IMR-90 (cell line): Measurements from ENCODE around the gene KCNK5. TPM values are rescaled to one million over a fixed set of nuclear protein-coding genes. Genes with fewer than 3 reads are reported as not detected.

Experiments
- ATAC-seq: fragments of 200-7000 bp; cut with Tn5 transposase; 2 replicates; pipeline ENCODE4 v1.9.1; 2020; ENCODE audit warnings: low read depth, mild to moderate bottlenecking, moderate library complexity
- BruUV-seq: library from RNA; stranded (reverse); fragments of 400-500 nt; replicated peaks from 2 replicates; lab custom pipeline; 2021; lab: Mats Ljungman, UMichigan
- CTCF ChIA-PET: fragments of 300-600 bp; formaldehyde crosslinking; extraction: SDS; loops from one replicate; lab custom pipeline; 2021; ENCODE audit warnings: antibody characterized with exemption; lab: Yijun Ruan, JAX
- POLR2A ChIA-PET: fragments of 300-600 bp; sonication (Branson Sonifier 250); formaldehyde crosslinking; loops from one replicate; lab custom pipeline; 2022; ENCODE audit warnings: antibody characterized with exemption; ENCODE audit not compliant: unreplicated experiment; lab: Charles Lee
- DNase-seq: peaks from one replicate; pipeline ENCODE4 v3.0.0; 2013
- H2AFZ ChIP-seq: replicated peaks from 2 replicates; pipeline ENCODE3; 2013; ENCODE audit warnings: low read length, mild to moderate bottlenecking; ENCODE audit not compliant: poor library complexity
- H2AK5ac ChIP-seq: 2 replicates; pipeline ENCODE4 v1.6.1; 2013; ENCODE audit warnings: low read depth, low read length, inconsistent platforms
- H2AK9ac ChIP-seq: replicated peaks from 2 replicates; pipeline ENCODE3; 2013; ENCODE audit warnings: mild to moderate bottlenecking, low read depth, low read length, moderate library complexity; ENCODE audit not compliant: poor library complexity
- H2BK120ac ChIP-seq: 2 replicates; pipeline ENCODE4 v1.6.1; 2013; ENCODE audit warnings: low read depth, low read length, inconsistent platforms
- H2BK15ac ChIP-seq: 3 replicates; pipeline ENCODE4 v1.6.1; 2013; ENCODE audit warnings: low read depth, low read length, inconsistent platforms
- H2BK20ac ChIP-seq: 2 replicates; pipeline ENCODE4 v1.6.1; 2013; ENCODE audit warnings: low read depth, mild to moderate bottlenecking, inconsistent platforms, low read length, moderate library complexity
- H2BK5ac ChIP-seq: 2 replicates; pipeline ENCODE4 v1.6.1; 2013; ENCODE audit warnings: mild to moderate bottlenecking, low read depth, low read length, inconsistent platforms; ENCODE audit not compliant: poor library complexity, severe bottlenecking
- H3K14ac ChIP-seq: replicated peaks from 2 replicates; pipeline ENCODE4 v1.6.1; 2013; ENCODE audit warnings: low read depth, low read length, inconsistent platforms
- H3K18ac ChIP-seq: 2 replicates; pipeline ENCODE4 v1.6.1; 2013; ENCODE audit warnings: low read depth, low read length, control low read depth
- H3K23ac ChIP-seq: 2 replicates; pipeline ENCODE4 v1.6.1; 2013; ENCODE audit warnings: low read depth, low read length, inconsistent platforms
- H3K27ac ChIP-seq: 2 replicates; pipeline ENCODE4 v1.5.1; 2013; ENCODE audit warnings: mild to moderate bottlenecking, control low read depth, low read length; ENCODE audit not compliant: insufficient read depth
- H3K27me3 ChIP-seq: 2 replicates; pipeline ENCODE4 v1.6.1; 2013; ENCODE audit warnings: low read length; ENCODE audit not compliant: control insufficient read depth, insufficient read depth
- H3K36me3 ChIP-seq: 2 replicates; pipeline ENCODE4 v1.6.1; 2013; ENCODE audit warnings: low read length, mixed read lengths; ENCODE audit not compliant: control insufficient read depth, insufficient read depth
- H3K4ac ChIP-seq: 2 replicates; pipeline ENCODE4 v1.6.1; 2013; ENCODE audit warnings: low read depth, low read length, inconsistent platforms
- H3K4me1 ChIP-seq: 2 replicates; pipeline ENCODE4 v1.6.1; 2013; ENCODE audit warnings: low read length, mixed read lengths; ENCODE audit not compliant: control insufficient read depth, insufficient read depth
- H3K4me2 ChIP-seq: 2 replicates; pipeline ENCODE4 v1.6.1; 2013; ENCODE audit warnings: low read depth, mild to moderate bottlenecking, control low read depth, low read length, moderate library complexity
- H3K4me3 ChIP-seq: 2 replicates; pipeline ENCODE4 v1.5.1; 2013; ENCODE audit warnings: low read depth, mild to moderate bottlenecking, control low read depth, low read length, moderate library complexity; ENCODE audit not compliant: insufficient read depth
- H3K56ac ChIP-seq: 2 replicates; pipeline ENCODE4 v1.6.1; 2013; ENCODE audit warnings: low read length, inconsistent platforms; ENCODE audit not compliant: insufficient read depth; ENCODE audit errors: extremely low read depth
- H3K79me1 ChIP-seq, 2 experiments: 2 replicates each; pipeline ENCODE4 v1.6.1; 2013; ENCODE audit warnings: low read length in 2 of 2, inconsistent platforms in 1 of 2, low read depth in 1 of 2
- H3K9ac ChIP-seq: 2 replicates; pipeline ENCODE4 v1.6.1; 2013; ENCODE audit warnings: low read depth, low read length, control low read depth
- H3K9me1 ChIP-seq: 2 replicates; pipeline ENCODE4 v1.6.1; 2013; ENCODE audit warnings: low read length, inconsistent platforms; ENCODE audit not compliant: insufficient read depth
- H3K9me3 ChIP-seq: 2 replicates; pipeline ENCODE4 v1.6.1; 2013; ENCODE audit warnings: low read length; ENCODE audit not compliant: control insufficient read depth, insufficient read depth
- H4K20me1 ChIP-seq: 2 replicates; pipeline ENCODE4 v1.6.1; 2013; ENCODE audit warnings: low read length, inconsistent platforms; ENCODE audit not compliant: insufficient read depth
- H4K5ac ChIP-seq: 2 replicates; pipeline ENCODE4 v1.6.1; 2013; ENCODE audit warnings: mild to moderate bottlenecking, low read depth, low read length, control low read depth
- H4K8ac ChIP-seq, 2 experiments: 2 replicates each; pipeline ENCODE4 v1.6.1; 2013; ENCODE audit warnings: low read depth in 2 of 2, low read length in 2 of 2, control low read depth in 1 of 2, inconsistent platforms in 1 of 2
- H4K91ac ChIP-seq: 2 replicates; pipeline ENCODE4 v1.6.1; 2013; ENCODE audit warnings: low read depth, low read length, inconsistent platforms; ENCODE audit not compliant: insufficient read depth
- BHLHE40 ChIP-seq: fragments of 150-350 bp; IDR thresholded peaks from 2 replicates; pipeline ENCODE4 v1.6.1; 2016; ENCODE audit warnings: mild to moderate bottlenecking, low read depth, low read length
- CEBPB ChIP-seq: IDR thresholded peaks from 2 replicates; pipeline ENCODE4 v1.6.1; 2012; ENCODE audit warnings: low read depth, low read length, improper control_type of control experiment
- CHD1 ChIP-seq: IDR thresholded peaks from 2 replicates; pipeline ENCODE4 v1.6.1; 2012; ENCODE audit warnings: low read depth, low read length, improper control_type of control experiment
- FOS ChIP-seq: fragments of 150-350 bp; IDR thresholded peaks from 2 replicates; pipeline ENCODE4 v1.6.1; 2016; ENCODE audit warnings: low read depth, low read length
- MAFK ChIP-seq: IDR thresholded peaks from 2 replicates; pipeline ENCODE4 v1.6.1; 2012; ENCODE audit warnings: low read depth, low read length, improper control_type of control experiment
- MAZ ChIP-seq: IDR thresholded peaks from 2 replicates; pipeline ENCODE4 v1.6.1; 2012; ENCODE audit warnings: low read depth, mild to moderate bottlenecking, low read length, improper control_type of control experiment, moderate library complexity, borderline replicate concordance
- MXI1 ChIP-seq: IDR thresholded peaks from 2 replicates; pipeline ENCODE4 v1.6.1; 2012; ENCODE audit warnings: low read depth, mild to moderate bottlenecking, low read length, moderate library complexity, borderline replicate concordance
- NFE2L2 ChIP-seq: fragments of 150-350 bp; IDR thresholded peaks from 2 replicates; pipeline ENCODE4 v1.6.1; 2016; ENCODE audit warnings: low read depth, mild to moderate bottlenecking, low read length
- POLR2A ChIP-seq: IDR thresholded peaks from 2 replicates; pipeline ENCODE4 v1.6.1; 2012; ENCODE audit warnings: mild to moderate bottlenecking, low read depth, low read length
- RAD21 ChIP-seq: IDR thresholded peaks from 2 replicates; pipeline ENCODE4 v1.6.1; 2012; ENCODE audit warnings: low read length, improper control_type of control experiment
- RCOR1 ChIP-seq: IDR thresholded peaks from 2 replicates; pipeline ENCODE4 v1.6.1; 2012; ENCODE audit warnings: mild to moderate bottlenecking, low read length, improper control_type of control experiment; ENCODE audit not compliant: insufficient replicate concordance
- RFX5 ChIP-seq: IDR thresholded peaks from 2 replicates; pipeline ENCODE4 v1.8.0; 2012; ENCODE audit warnings: low read depth, mild to moderate bottlenecking, low read length, moderate library complexity
- SMC3 ChIP-seq: fragments of 150-350 bp; IDR thresholded peaks from 2 replicates; pipeline ENCODE4 v1.6.1; 2016; ENCODE audit warnings: low read depth, mild to moderate bottlenecking, antibody characterized with exemption, low read length, moderate library complexity
- WGBS, 2 experiments: methylation state at CpG; one replicate each; pipeline versions ENCODE4 v1.1.5 to v1.1.7; 2013; ENCODE audit warnings: missing lambda C conversion rate in 2 of 2; ENCODE audit not compliant: insufficient read length in 1 of 2; ENCODE audit errors: extremely low coverage in 2 of 2; 5-methylcytosine and 5-hydroxymethylcytosine counted together
- dilution Hi-C: fragments of 300-500 bp; cut with HindIII; formaldehyde crosslinking; loops from one replicate; pipeline ENCODE4 v1.14.3; 2018; ENCODE audit warnings: low sequenced_read_pairs; ENCODE audit not compliant: unreplicated experiment
- in situ Hi-C: fragments of 300-500 bp; cut with MboI; formaldehyde crosslinking; loops from 3 replicates; pipeline ENCODE4 v1.14.3; 2019; ENCODE audit warnings: low sequenced_read_pairs, inconsistent platforms, mixed read lengths
- intact Hi-C: fragments of 100-400 bp; cut with micrococcal nuclease; formaldehyde crosslinking; loops from 2 replicates; pipeline ENCODE4 v1.10.0; 2022
- polyA plus RNA-seq, 3 experiments: library from polyadenylated mRNA; depleted of rRNA; stranded (reverse); fragments of >200 nt; gene quantifications; 2 replicates each; pipeline ENCODE4 v1.2.3, GENCODE V29; 2012; ENCODE audit warnings: low replicate concordance in 1 of 3
- total RNA-seq: library from RNA; depleted of rRNA; stranded (reverse); fragments of >200 nt; gene quantifications from 2 replicates; pipeline ENCODE4 v1.2.3, GENCODE V29; 2012
- TF ChIP-seq, protein P1 (sequence below): fragments of 150-350 bp; IDR thresholded peaks from 2 replicates; pipeline ENCODE4 v1.6.1; 2017; ENCODE audit warnings: mild to moderate bottlenecking, antibody characterized with exemption, low read length, low read depth
- TF ChIP-seq, protein P2 (sequence below): fragments of 150-350 bp; IDR thresholded peaks from 2 replicates; pipeline ENCODE4 v1.6.1; 2016; ENCODE audit warnings: low read depth, mild to moderate bottlenecking, low read length, moderate library complexity, borderline replicate concordance
- TF ChIP-seq, protein P3 (sequence below): conservative IDR thresholded peaks from 2 replicates; pipeline ENCODE4 v1.5.1; 2012; ENCODE audit warnings: mild to moderate bottlenecking, low read depth, low read length, improper control_type of control experiment

KCNK5 gene
- total and polyA plus RNA-seq, 2 of the 4 experiments (the other 2 are of a cell fraction), result not detected

DNA sequence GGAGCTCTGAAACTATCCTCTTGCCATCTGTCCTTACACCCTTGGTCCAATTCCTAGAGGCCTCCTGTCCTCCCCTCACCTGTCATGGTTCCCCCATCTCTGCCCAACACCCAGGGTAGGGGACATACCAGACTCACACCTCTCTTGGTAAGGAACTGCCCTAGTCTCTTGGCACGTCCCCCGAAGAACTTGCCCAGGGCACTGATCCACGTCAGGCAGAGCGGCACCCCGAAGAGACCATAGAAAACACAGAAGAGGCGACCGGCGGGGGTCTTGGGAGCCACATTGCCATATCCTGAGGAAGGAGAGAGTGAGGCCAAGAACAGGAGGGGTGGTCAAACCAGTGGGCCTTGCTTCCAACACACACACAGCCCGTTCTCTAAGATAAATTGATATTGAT lies 34.8 kb downstream of the KCNK5 start:
- H3K14ac ChIP-seq, result no peak overlapping the region
- TF ChIP-seq RCOR1 (no peak), RAD21 (no peak), FOS (no peak), SMC3 (no peak), BHLHE40 (no peak), MAZ (no peak), NFE2L2 (no peak), RFX5 (no peak), CEBPB (no peak), MAFK (no peak), CHD1 (no peak), POLR2A (no peak), MXI1 (no peak)
- TF ChIP-seq, protein P1, sequence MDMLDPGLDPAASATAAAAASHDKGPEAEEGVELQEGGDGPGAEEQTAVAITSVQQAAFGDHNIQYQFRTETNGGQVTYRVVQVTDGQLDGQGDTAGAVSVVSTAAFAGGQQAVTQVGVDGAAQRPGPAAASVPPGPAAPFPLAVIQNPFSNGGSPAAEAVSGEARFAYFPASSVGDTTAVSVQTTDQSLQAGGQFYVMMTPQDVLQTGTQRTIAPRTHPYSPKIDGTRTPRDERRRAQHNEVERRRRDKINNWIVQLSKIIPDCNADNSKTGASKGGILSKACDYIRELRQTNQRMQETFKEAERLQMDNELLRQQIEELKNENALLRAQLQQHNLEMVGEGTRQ, result no peak
- TF ChIP-seq, protein P2, sequence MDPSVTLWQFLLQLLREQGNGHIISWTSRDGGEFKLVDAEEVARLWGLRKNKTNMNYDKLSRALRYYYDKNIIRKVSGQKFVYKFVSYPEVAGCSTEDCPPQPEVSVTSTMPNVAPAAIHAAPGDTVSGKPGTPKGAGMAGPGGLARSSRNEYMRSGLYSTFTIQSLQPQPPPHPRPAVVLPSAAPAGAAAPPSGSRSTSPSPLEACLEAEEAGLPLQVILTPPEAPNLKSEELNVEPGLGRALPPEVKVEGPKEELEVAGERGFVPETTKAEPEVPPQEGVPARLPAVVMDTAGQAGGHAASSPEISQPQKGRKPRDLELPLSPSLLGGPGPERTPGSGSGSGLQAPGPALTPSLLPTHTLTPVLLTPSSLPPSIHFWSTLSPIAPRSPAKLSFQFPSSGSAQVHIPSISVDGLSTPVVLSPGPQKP, result no peak
- TF ChIP-seq, protein P3, sequence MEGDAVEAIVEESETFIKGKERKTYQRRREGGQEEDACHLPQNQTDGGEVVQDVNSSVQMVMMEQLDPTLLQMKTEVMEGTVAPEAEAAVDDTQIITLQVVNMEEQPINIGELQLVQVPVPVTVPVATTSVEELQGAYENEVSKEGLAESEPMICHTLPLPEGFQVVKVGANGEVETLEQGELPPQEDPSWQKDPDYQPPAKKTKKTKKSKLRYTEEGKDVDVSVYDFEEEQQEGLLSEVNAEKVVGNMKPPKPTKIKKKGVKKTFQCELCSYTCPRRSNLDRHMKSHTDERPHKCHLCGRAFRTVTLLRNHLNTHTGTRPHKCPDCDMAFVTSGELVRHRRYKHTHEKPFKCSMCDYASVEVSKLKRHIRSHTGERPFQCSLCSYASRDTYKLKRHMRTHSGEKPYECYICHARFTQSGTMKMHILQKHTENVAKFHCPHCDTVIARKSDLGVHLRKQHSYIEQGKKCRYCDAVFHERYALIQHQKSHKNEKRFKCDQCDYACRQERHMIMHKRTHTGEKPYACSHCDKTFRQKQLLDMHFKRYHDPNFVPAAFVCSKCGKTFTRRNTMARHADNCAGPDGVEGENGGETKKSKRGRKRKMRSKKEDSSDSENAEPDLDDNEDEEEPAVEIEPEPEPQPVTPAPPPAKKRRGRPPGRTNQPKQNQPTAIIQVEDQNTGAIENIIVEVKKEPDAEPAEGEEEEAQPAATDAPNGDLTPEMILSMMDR, result no peak
- no peak overlapping the region for H4K8ac ChIP-seq
- no peak overlapping the region for H3K9ac ChIP-seq
- H3K4ac ChIP-seq, result no peak overlapping the region
- DNase-seq (no peak), ATAC-seq (no peak)
- H3K4me1 ChIP-seq, result no peaks in the 10 kb centered on the region
- POLR2A ChIA-PET, result no interaction called here
- no peak overlapping the region for H4K5ac ChIP-seq
- H3K18ac ChIP-seq, result no peak overlapping the region
- H3K4me2 ChIP-seq, result no peak overlapping the region
- no peaks in the 10 kb centered on the region for H3K9me1 ChIP-seq
- intact Hi-C loops, result no loop called here
- no peak overlapping the region for H2BK120ac ChIP-seq
- H3K36me3 ChIP-seq, result no peaks in the 10 kb centered on the region
- H3K4me3 ChIP-seq, result no peak overlapping the region
- no peak overlapping the region for H2BK20ac ChIP-seq
- no peak overlapping the region for H4K91ac ChIP-seq
- BruUV-seq, result no TSS peak
- H3K56ac ChIP-seq, result no peak overlapping the region
- H3K27me3 ChIP-seq, result no peaks in the 10 kb centered on the region
- H3K23ac ChIP-seq, result no peak overlapping the region
- no peaks in the 10 kb centered on the region; the same call in 1 of the 2 replicates for H3K9me3 ChIP-seq
- H2BK15ac ChIP-seq, result no peak overlapping the region
- dilution Hi-C loops, result no loop called here
- no CpG with 5 or more reads among the region's 9 CpGs for WGBS, 2 experiments
- CTCF ChIA-PET, result no interaction called here
- no peak overlapping the region for H2AK9ac ChIP-seq
- no peak overlapping the region for H2BK5ac ChIP-seq
- in situ Hi-C loops, result no loop called here
- no peak overlapping the region for H2AFZ ChIP-seq
- no peaks in the 10 kb centered on the region for H3K79me1 ChIP-seq
- H2AK5ac ChIP-seq, result no peak overlapping the region
- H3K27ac ChIP-seq, result no peak overlapping the region
- no peaks in the 10 kb centered on the region for H4K20me1 ChIP-seq
